HG03354 (cell line): ENCODE data around the gene ZSCAN31.
"Not testable (repeated sequence)": the region's sequence is repeated elsewhere in the genome, so short reads cannot be mapped to it uniquely, and the experiment has no call there.

Source experiments
- ATAC-seq: cut with Tn5 transposase; IDR thresholded peaks from one replicate; pipeline ENCODE4 v1.9.1; 2021; ENCODE audit warnings: mild to moderate bottlenecking; ENCODE audit not compliant: unreplicated experiment, poor library complexity, severe bottlenecking

The ZSCAN31 gene

DNA sequence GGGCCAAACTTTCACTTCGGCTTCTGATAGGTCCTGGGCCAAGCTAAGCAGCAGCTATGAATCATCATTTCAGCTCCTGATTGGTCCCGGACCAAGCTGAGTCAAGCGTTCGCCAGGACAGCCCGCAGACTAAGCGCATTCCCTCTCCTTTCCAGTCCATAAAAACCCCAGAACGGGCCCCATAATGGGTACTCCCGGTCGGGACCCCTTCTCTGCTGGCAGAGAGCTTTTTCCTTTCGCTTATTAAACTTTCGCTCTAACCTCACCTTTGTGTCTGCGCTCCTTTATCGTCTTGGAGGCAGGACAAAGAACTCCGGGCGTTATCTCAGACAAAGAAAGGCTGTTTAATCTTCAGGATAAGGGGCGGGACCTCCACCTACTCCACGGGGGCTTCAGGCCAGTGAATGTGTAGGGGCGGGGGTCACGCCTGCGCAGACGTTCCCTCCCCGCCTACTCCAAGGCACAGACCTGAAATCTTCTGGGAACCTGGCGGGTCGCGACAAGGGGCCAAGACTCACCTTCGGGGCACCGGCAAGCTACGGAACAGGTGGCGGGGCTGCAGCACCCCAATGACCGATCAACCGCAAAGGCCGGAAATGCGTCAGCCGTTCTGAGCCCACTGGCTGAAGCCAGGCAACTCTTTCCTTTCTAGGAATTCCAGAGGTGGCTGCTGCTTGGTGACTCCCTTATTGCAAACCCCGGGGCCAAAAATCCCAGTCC is at the start of gene ZSCAN31:
Gene ZSCAN31, minus strand, starts transcription at position 585 of the 720 bp plus-strand sequence. CDS start 6,465 bp downstream, outside the sequence.
- ATAC-seq, result peak; percentile 92

DNA sequence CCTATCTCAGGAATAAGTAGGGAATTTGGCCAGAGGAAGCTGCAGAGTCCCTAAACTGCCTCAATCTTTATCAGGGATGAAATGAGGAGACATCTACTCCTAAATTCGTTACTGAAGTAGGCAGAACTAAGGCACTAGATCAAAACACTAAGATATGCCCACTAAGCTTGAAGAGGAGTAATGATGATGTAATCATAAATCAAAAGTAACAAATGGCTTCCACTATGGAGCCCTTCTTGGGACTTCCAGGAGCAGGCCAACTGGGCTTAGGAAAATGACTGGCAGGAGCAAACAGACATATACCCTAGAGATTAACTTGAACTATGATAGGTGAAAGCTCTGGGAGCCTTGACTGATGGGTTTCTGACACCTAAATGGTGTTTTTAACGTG is 48.2 kb upstream of the ZSCAN31 start:
- no peak for ATAC-seq

DNA sequence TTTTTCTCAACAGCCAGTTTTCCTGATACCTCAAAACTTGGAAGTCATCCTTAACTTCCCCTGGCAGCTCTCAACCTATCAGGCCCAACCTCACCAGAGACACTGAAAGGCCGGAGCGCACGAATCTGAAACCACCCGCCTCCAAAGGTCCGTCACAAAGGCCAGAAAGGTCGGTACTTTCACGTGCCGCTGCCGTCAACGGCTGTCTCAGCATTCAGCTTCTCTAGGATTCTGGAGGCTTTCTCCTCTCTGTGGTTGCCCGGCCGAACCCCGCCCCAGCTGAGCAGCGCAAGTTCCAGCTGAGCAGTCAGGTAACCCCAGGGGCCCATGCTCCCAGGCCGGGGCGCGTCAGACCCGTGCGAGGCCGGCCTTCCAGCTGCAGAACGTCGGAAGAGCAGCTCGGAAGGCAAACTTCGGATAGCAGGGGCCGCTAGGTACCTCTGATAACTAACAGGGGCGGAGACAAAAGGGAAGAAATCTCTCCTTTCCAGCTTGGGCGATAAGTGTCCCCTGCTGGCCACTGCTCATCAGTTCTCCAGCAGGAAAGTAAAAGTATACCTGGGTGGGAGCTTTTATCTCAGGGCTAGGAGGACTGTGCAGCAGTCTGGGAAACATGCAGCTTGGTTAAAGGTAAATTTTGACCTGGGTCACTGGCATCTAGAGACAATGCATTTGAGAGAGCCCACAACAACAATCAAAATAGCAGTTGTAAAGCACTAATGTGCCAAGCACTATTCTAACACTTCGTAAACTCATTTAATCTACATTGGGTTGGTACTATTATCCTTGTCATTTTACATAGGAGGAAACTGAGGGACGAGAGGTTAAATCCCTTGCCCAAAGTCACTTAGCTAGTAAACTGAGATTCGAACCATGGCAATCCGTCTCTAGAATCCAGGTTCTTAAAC is 47.5 kb upstream of the ZSCAN31 start:
- ATAC-seq, result peak; percentile 96

DNA sequence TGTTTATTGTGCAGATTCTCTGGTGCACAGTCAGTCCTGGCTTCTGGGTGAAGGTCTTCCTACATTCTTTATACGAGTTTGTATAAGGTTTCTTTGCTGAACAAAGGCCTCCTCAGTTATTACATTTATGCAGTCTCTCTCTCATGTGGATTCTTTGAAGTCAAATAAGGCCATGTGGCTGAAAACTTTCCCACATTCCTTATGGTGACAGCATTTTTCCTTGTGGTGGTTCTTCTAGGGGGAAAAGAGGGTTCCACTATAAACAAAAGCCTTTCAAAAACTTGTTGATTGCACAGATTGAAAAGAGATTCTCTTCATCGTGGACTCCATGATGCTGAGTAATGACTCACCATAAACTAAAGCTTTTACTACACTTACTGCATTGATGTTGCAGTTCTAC is 44.4 kb upstream of the ZSCAN31 start:
- no peak for ATAC-seq

DNA sequence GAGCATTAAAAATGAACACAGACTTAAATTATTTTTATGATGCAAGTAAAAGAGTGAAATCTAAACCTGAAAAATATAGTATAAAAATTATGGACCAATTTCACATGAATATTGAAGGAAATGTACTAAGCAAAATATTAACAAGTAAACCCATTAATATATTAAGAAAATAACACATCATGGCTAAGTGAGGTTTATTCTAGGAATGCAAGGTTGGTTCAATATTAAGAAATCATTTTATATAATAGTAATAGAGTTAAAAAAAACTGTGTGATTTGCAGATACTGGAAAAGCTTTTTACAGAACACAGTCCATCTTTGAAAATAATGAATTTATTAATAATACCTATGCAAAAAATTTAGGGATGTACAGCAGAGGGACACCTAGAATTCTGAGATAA is 42.7 kb upstream of the ZSCAN31 start:
- no peak for ATAC-seq

DNA sequence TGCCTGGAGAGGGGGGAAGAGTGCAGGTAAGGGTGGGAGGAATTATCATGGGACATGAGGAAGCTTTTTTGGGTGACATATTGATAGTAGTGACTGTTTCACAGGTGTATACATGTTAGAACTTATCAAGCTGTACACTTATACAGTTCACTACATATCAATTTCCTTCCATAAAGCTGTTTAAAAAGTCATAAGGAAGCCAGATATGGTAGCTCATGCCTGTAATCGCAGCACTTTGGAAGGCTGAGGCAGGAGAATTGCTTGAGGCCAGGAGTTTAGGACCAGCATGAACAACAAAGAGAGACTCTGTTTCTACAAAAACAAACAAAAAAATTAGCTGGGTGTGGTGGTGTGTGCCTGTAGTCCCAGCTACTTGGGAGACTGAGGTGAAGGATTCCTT is 41.9 kb upstream of the ZSCAN31 start:
- no peak for ATAC-seq

DNA sequence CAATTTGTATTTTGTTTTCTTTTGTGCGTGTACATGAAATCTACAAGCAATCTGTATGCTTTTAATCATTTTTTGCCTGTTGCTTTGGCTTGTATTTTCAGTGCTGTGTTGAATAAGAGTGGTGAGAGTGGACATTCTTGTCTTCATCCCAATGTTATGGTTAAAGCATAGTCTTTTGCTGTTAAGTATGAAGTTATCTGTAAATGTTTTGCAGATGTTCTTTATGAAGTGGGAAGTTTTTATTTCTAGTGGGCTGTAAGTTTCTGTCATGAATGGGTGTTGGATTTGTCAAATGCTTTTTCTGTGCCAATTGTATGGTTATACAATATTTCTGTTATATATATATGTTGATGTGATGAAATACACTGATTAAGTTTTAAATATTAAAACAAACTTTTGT is 38.0 kb upstream of the ZSCAN31 start:
- no peak for ATAC-seq

DNA sequence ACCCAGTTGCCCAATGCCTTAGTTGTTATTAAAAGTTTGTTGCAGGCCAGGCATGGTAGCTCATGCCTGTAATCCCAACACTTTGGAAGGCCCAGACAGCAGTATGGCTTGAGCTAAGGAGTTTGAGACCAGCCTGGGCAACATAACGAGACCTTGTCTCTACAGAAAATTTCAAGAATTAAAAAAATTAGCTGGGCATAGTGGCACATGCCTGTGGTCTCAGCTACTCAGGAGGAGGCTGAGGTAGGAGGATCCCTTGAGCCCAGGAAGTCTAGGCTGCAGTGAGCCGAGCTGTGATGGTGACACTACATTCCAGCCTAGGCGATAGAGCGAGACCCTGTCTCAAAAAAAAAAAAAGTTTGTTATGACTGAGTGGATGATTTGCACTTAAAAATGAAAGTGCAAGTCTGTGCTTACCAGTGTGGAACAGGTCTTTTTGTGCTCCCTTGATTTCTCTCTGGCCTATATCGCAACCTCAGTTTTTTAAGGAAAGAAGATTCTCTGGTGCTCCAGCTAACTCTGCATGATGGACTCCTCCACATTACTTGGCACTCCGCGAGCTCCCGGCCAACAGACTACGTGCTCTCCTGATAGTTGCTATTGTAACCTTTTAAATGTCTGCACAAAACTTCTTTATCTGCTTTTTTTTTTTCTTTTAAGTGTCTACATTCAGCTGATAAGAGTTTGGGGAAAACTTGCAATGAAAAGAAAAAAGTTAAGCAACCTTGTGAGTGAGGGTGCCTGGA is 35.9 kb upstream of the ZSCAN31 start:
- peak; percentile 72 for ATAC-seq

DNA sequence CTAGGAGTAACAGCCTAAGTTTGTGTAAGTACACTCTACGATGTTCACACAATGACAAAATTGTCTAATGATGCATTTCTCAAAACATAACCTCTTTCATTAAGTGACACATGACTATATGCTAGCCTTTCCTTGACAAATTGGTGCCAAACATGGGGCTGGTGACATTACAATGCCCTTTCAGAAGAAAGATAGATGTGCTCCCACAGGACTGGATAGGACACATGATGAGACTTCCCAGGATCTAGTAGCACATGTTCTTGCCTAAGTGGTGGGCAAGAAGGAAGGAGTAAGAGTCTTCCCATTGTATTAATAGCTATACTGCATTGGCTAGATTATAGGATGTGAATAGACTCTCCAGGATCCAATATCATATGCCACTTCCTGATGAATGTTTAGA is 35.3 kb upstream of the ZSCAN31 start:
- no peak for ATAC-seq

DNA sequence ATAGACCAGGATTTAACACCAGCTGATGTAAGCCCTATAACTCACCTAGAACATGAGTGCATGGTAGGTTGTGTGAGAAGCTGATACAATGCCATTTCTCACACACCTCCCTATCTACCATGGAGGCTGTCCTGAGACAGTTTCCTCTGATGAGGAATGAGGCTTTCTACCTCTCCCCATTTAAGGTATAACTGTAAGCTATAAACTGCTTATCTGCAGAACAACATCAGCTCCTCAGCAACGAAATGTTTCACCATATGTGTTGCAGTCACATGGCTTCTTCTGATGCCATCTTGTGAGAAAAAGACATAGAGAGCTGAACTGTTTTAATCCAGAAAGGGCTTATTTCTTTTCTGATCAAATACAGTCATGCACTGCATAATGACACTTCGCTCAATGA is 34.5 kb upstream of the ZSCAN31 start:
- no peak for ATAC-seq

DNA sequence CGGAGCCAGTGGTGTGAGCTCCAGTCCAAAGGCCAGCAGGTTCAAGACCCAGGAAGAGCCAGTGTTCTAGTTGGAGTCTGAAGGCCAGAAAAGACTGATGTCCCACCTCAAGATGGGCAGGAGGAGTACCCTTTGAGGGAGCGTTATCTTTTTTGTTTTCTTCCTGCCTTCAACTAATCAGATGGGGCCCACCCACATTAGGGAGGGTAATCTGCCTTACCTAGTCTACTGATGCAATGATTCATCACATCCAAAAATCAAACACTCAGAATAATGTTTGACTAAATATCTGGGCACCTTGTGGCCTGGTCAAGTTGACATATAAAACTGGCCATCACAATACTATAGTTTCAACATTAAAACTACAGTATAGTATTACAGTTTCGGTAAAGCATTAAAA is 33.5 kb upstream of the ZSCAN31 start:
- ATAC-seq, result no peak

DNA sequence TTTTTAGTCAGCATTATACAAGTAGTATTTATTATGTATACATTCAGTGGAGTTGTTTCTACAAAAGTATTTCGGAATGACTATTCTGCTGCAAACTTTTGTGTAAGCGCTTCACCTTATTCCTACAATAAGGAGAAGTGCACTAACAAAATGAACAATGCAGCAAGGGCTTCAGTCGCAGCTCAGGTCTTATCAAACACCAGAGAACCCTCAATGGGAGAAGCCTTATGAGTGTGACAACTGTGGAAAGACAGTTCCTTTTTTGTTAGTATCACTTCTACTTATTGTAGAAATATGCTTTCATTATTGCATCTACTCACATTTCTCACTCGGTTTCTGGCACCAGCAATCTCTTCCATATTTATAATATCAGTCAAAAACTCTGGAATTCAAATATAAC is 32.6 kb upstream of the ZSCAN31 start:
- no peak for ATAC-seq

DNA sequence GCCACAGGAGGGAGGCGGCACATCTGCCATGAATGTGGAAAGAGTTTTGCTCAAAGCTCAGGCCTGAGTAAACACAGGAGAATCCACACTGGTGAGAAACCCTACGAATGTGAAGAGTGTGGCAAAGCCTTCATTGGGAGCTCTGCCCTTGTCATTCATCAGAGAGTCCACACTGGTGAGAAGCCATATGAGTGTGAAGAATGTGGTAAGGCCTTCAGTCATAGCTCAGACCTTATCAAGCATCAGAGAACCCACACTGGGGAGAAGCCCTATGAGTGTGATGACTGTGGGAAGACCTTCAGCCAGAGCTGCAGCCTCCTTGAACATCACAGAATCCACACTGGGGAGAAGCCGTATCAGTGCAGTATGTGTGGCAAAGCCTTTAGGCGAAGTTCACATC is 29.6 kb upstream of the ZSCAN31 start:
- ATAC-seq, result not testable (repeated sequence)

DNA sequence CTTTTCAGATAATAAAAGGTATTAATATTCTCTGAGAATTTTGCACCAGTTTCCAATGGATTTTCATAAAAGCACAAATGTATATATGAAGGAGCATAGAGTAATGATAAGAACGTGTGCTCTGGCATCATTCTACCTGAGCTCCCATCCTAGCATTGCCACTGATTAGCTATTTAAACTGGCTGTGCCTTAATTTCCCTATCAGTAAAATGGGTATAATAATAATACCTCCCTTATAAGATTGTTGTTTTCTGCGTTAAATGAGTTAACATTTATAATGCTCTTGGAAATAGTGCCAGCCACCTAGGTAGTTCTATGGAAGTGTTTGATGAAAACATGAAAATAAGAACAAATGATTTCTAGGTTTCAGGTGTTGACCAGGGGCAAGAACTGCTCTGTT is 25.0 kb upstream of the ZSCAN31 start:
- no peak for ATAC-seq

DNA sequence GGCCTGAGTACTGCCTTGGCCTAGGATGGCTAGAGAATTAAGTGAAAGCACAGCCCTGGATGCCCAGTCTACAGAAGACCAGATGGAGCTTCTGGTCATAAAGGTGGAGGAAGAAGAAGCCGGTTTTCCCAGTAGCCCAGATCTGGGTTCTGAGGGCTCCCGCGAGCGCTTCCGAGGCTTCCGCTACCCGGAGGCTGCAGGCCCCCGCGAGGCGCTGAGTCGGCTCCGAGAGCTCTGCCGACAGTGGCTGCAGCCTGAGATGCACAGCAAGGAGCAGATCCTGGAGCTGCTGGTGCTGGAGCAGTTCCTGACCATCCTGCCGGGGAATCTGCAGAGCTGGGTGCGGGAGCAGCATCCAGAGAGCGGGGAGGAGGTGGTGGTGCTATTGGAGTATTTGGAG is 23.6 kb upstream of the ZSCAN31 start:
- ATAC-seq, result not testable (repeated sequence)

DNA sequence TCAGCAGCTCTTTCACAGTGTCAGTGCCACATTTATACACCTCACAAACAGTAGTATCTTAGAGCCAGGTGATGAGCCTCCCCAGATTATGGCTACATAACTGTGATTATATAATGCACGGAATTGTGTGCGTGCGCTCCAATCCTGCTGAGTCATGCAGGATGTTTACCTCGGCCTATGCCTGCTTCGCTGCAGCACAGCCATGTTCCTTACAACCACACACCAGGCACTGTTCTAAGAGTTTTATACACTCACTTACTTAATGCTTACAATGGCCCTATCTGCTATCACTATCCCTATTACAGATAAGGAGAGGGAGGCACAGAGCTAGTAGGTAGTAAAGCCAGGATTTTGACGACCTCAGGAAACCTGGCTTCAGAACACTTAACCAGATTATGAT is 21.1 kb upstream of the ZSCAN31 start:
- ATAC-seq, result no peak

DNA sequence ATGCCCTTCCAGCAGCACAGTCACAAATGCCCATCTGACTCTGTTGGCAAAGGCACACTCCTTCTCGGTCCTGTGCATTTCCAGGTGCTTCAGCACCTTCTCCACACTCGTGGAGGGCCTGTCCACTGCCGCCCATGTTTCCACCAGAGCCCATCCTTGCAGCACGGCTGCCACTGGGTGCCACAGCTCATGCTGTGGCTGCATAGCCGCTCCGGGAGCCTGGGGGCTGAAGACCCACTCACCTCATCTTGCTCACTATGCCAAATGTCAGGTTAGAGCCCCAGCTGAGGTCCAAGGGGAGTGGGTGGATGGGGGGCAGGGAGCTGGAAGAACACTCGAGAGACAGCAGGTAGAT is 20.7 kb upstream of the ZSCAN31 start:
- no peak for ATAC-seq

DNA sequence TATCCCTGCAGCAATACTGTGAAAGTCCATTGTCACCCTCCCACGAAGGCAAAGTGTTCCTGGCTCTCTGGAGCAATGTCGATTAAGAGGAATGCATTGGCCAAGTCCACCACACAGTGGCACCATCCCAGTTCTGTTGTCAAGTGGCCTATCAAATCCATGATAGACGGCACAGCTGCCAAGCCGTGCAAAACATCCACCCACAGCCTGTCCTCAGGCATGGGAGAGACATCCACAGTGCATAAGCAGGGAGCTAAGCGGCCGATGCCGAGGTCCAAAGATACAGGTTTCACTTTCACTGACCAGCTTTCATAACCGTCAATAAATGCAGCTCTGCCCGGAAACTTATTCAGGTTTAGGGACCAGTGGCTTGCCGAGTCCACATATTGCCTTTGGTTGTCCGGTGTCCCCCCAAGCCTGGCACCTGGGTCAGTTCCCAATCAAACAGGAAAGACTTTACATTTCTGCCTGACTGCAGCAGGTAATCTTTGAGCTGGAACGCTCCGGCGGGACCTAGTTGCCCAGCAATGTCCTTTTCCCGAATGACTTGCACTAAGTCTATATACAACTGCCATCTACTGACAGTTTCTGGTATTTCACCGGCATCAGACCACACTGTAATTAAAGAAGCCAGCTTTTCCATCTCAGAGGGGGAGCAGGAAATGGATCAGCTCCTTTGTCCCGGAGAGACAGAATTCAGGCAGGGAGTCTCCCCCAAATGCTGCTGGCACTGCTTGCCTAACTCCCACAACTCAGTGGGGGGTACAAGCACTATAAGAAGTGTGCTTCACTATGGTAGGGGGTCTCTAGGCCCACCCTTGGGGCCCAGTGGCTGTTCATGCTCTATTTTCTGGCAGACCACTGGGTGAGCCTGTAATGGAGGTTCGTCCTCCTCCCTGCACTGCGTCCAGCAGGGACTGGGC is 20.1 kb upstream of the ZSCAN31 start:
- ATAC-seq, result peak; percentile 78

DNA sequence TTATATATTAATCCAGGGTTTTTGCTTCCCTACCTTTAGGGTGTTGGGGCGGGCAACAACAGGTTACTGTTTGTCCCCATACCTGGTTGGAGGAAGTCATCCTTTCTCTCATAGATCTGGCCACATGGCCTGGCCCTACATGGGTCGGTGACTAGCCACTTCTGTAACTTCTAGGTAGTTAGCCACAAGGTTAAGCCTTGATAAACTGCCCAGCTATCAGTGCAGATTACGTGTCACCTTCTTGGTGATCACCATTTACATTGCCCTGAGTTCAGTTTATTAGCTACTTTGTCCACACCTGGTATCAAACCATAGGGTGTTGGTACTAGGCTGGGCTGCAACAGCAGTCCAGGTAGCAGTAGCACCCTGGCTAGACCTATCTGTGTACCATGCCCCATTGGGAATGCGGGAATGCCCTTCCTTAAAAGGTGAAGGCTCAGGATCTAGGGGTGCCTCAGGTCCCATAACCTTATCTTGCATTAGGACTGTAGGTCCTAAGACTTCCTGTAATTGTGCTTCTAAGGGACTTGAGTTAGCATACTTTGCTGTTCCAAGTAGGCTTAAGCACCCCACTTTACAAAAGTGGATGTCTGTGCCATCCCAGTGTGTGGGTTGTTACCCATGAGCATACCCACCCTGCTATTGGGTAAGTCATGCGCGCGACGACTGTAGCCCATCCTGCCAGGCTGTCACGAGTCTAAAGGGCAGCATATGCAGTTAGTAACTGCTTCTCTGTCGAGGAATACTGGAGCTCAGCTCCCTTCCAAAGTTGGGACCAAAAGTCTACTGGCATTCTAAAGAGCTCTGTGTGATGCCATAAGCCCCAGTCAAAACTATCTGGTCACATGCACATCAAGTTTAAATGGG is 19.0 kb upstream of the ZSCAN31 start:
- ATAC-seq, result no peak
